Prostate gland (tissue), 2 donors: ENCODE results near the gene RTN4RL1.

ENCODE experiments used
- CTCF ChIP-seq, 4 experiments: fragments of 200-600 bp in 2 of 4; fragments of 450-650 bp in 2 of 4; sonication (generic) in 2 of 4; IDR thresholded peaks; 1 replicate in 3 of 4; 2 replicates in 1 of 4; pipeline ENCODE4 v1.5.1; 2016 to 2019; ENCODE audit warnings: antibody characterized with exemption in 4 of 4, mild to moderate bottlenecking in 2 of 4, moderate library complexity in 2 of 4
- POLR2A ChIP-seq: fragments of 450-650 bp; IDR thresholded peaks from one replicate; pipeline ENCODE4 v1.6.1; 2016; ENCODE audit warnings: antibody characterized with exemption, mild to moderate bottlenecking

- TF ChIP-seq POLR2A (no peak), CTCF (IDR thresholded peaks at IDR 0.05) (no peak)
Measured at GRCh38 chr17:1939981-1940809, 84.9 kb downstream of the RTN4RL1 start.
